ENCODE results near the gene TSHZ2.

DNA sequence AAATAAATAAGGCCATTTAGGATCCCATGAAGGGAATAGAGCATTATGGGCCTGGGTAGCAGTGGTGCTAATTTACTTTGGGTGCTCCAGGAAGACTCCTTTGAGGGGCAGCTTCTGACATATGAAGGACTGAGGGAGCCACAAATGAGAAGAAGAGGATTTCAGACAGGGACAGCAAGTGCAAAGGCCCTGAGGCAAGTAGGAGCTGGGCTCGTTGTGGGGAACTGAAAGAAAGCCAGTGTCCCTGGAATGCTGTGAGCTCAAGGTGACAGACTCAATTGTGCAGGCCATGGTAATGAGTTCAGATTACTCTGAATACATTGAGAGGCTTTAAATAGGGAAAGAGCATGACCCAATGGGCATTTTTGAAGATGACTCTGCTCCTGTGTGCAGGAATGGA lies 307.6 kb downstream of the TSHZ2 start:
- no peak for TF ChIP-seq GATA3 (IDR thresholded peaks at IDR 0.05; ENCODE audit: low read depth, low read length)
- no peak for TF ChIP-seq GATA2 (IDR thresholded peaks at IDR 0.05; ENCODE audit: low read depth, low read length)
